Measurements from ENCODE around the gene CEP63.

The CEP63 gene

DNA sequence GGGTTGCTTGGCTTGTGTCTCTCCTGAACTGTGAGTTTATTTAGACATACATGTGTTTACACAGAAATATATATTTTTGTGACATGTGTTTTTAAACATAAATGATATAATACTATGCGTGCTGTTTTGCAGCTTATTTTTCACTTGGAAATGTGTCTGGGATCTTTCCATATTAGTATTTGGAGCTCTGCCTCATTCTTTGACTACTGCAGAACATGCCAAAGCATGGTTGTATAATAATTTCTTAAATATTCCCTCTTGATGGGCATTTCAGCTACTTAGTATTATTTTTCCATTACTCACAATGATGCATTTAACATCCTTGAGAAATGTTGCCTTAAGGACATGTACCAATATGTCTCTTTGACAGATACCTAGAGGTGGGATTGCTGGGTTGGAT lies 19.5 kb upstream of the CEP63 start:
- no peaks in the 10 kb centered on the region for H3K9me3 ChIP-seq (ENCODE audit: control insufficient read depth, low read length)
- peaks cover 37% of the 10 kb centered on the region for H3K4me1 ChIP-seq (ENCODE audit: control insufficient read depth, insufficient read depth, low read length)
- no peaks in the 10 kb centered on the region for H3K27me3 ChIP-seq (ENCODE audit: control insufficient read depth, insufficient read depth, low read length, poor library complexity, severe bottlenecking)
- H3K36me3 ChIP-seq (ENCODE audit: control insufficient read depth, insufficient read depth, low read length): no peaks in the 10 kb centered on the region
- WGBS, 2 experiments: 88 to 100% methylated on average over 1 of the region's 1 CpG
- H3K27ac ChIP-seq (ENCODE audit: insufficient read depth, low read depth, low read length, poor library complexity, severe bottlenecking): no peak overlapping the region
- no peak overlapping the region for H3K4me3 ChIP-seq (ENCODE audit: insufficient read depth, low read depth, low read length)

DNA sequence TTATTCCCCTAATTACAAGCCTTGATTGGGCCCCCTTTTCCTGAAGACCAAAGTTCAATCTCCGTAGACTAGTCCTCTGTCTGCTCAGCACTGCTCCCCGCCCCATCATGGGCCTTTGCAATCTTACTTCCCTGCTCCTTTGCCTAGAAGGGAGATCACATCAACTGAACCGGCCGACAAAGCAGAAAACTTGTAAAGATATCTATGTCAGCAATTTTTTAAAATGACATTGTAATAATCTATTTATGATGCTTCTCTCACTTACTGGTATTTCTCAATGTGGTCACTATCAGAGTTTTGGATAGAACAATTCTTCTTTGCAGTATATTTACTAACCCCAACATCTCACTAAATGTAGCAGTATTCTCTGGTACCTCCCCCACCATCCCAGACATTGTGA lies 17.3 kb upstream of the CEP63 start:
- Histone ChIP-seq H3K4me1 (ENCODE audit: control insufficient read depth, insufficient read depth, low read length) (peaks cover 19% of the 10 kb centered on the region), H3K4me3 (ENCODE audit: insufficient read depth, low read depth, low read length) (no peak overlapping the region), H3K9me3 (ENCODE audit: control insufficient read depth, low read length) (no peaks in the 10 kb centered on the region), H3K36me3 (ENCODE audit: control insufficient read depth, insufficient read depth, low read length) (no peaks in the 10 kb centered on the region), H3K27ac (ENCODE audit: insufficient read depth, low read depth, low read length, poor library complexity, severe bottlenecking) (no peak overlapping the region), H3K27me3 (ENCODE audit: control insufficient read depth, insufficient read depth, low read length, poor library complexity, severe bottlenecking) (no peaks in the 10 kb centered on the region)
- WGBS, 2 experiments: 94 to 96% methylated on average over 3 to 4 of the region's 4 CpGs

DNA sequence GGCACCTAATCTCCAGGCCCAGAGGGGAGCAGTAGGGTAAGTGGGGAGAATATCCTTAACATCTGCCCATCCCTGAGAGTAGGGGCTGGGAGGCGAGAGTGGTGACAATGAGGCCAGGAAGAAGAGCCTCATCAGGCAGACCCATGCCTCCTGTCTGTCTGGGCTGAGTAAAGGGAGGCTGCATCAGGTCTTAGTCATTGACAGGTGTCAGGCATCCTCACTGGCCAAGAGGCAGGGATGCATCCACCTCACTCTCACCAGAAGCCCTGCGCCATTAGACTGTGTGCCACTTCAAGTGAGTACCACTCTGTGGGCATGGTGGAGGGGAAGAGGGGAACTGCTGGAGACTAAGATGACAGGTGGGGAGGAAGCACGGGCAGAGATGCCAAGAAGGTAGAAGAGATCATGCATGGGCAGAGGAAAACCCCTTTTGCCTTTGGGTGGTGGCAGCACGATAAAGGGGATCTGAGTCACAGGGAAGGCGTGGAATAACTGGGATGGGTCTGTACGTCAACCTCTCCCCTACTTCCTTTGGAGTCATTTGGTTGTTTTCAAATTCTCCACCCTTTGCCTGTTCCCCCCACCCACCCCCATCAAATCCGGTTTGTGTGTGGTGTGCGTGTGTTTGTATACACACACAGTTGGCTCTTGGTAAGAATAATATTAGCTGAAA lies 14.2 kb upstream of the CEP63 start:
- Histone ChIP-seq H3K4me3 (ENCODE audit: insufficient read depth, low read depth, low read length) (no peak overlapping the region), H3K36me3 (ENCODE audit: control insufficient read depth, insufficient read depth, low read length) (no peaks in the 10 kb centered on the region), H3K9me3 (ENCODE audit: control insufficient read depth, low read length) (no peaks in the 10 kb centered on the region), H3K27me3 (ENCODE audit: control insufficient read depth, insufficient read depth, low read length, poor library complexity, severe bottlenecking) (no peaks in the 10 kb centered on the region), H3K4me1 (ENCODE audit: control insufficient read depth, insufficient read depth, low read length) (no peaks in the 10 kb centered on the region), H3K27ac (ENCODE audit: insufficient read depth, low read depth, low read length, poor library complexity, severe bottlenecking) (no peak overlapping the region)
- WGBS, 2 experiments: 92% methylated on average over 6 of the region's 8 CpGs

DNA sequence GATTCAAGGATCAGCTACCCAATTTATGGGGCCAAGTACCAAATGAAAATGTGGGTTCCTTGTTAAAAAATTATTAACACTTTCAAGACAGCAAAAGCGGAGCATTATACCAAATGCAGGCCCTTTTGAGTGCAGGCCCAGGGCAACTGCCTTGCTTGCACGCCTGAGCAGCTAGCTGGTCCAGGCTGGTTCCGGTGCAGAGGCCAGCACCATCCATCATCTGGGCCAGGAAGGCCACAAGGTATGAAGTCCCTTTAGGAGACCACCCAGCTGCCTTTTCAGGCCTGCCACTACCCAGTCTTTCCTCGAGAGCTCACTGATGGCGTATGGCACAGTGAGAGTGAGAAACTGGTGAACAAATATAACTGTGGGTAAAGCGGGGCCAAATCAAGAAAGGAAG lies 13.0 kb upstream of the CEP63 start:
- Histone ChIP-seq H3K36me3 (ENCODE audit: control insufficient read depth, insufficient read depth, low read length) (peaks cover 2% of the 10 kb centered on the region), H3K27ac (ENCODE audit: insufficient read depth, low read depth, low read length, poor library complexity, severe bottlenecking) (no peak overlapping the region), H3K9me3 (ENCODE audit: control insufficient read depth, low read length) (no peaks in the 10 kb centered on the region), H3K4me1 (ENCODE audit: control insufficient read depth, insufficient read depth, low read length) (no peaks in the 10 kb centered on the region), H3K4me3 (ENCODE audit: insufficient read depth, low read depth, low read length) (no peak overlapping the region), H3K27me3 (ENCODE audit: control insufficient read depth, insufficient read depth, low read length, poor library complexity, severe bottlenecking) (no peaks in the 10 kb centered on the region)
- 97% methylated on average over 6 of the region's 6 CpGs for WGBS, 2 experiments

DNA sequence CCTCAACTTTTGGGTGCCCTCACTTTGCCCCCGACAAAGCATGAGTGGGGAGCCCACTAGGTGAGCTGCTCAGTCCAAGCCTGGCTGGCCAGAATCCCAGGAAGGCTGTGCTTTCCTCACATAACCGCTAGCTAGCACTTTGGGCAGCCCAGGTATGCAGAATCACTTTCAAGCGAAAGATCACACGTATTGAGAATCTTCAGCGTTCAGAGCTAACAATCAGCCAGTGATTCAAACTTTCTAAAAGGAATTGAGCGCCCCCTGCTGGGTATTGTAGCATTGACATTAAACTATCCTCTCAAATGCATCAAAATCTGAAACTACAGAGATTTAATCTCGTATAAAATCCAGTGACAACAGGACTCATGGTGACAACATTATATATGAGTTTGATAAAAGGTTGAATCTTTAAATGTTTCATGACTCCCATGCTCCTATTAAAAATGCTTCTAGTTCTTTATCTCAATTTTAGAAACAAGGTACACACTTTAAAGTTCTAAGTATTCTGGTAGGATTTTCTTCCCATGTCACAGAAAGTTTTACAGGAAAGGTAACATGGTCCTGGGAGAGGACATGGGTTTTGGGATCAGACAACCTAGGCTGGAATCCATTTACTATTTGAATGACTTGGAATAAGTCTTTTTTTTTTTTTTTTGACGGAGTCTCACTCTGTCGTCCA lies 11.8 kb upstream of the CEP63 start:
- Histone ChIP-seq H3K27ac (ENCODE audit: insufficient read depth, low read depth, low read length, poor library complexity, severe bottlenecking) (no peak overlapping the region), H3K4me1 (ENCODE audit: control insufficient read depth, insufficient read depth, low read length) (no peaks in the 10 kb centered on the region), H3K9me3 (ENCODE audit: control insufficient read depth, low read length) (no peaks in the 10 kb centered on the region), H3K4me3 (ENCODE audit: insufficient read depth, low read depth, low read length) (no peak overlapping the region), H3K27me3 (ENCODE audit: control insufficient read depth, insufficient read depth, low read length, poor library complexity, severe bottlenecking) (no peaks in the 10 kb centered on the region), H3K36me3 (ENCODE audit: control insufficient read depth, insufficient read depth, low read length) (peaks cover 11% of the 10 kb centered on the region)
- WGBS, 2 experiments: 34 to 49% methylated on average over 8 to 9 of the region's 9 CpGs

DNA sequence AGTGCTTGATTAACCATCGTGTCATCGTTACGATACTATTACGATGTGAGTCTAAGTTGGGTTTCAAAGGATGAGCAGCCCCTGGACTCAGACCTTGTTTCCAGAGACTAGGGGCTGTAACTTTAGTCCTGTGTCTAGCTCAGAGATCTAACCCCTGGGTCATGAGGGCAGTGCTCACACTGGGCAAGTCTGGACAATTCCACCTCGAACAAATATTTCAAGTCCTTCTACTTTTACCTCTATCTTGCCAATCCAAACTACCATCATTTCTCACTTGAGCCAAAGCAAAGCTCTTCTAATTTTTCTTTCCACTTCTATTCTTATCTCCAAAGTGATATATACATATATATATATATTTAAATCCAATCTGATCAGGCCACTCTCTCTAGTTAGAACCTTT lies 10.9 kb upstream of the CEP63 start:
- no peak overlapping the region for H3K4me3 ChIP-seq (ENCODE audit: insufficient read depth, low read depth, low read length)
- 95% methylated on average over 5 of the region's 5 CpGs for WGBS, 2 experiments

DNA sequence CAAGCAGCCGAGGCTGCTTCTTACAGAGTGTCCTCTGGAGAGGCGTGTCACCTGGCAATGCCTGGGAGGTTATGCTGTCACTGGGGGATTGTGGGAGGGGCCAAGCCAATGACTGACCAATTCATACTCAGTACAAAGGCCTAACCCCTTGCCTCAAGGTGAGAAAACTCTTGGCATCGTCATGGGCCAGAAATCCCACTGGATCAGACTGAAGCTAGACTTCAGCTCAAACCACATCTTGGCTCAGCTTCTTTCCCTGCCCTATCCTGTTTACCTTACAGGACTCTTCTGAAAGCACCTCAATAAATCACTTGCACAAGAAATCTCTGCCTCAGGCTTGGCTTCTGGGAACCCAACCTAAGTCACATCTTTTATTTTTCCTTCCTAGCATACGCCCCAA lies 9.6 kb upstream of the CEP63 start:
- Histone ChIP-seq H3K36me3 (ENCODE audit: control insufficient read depth, insufficient read depth, low read length) (peaks cover 21% of the 10 kb centered on the region), H3K27ac (ENCODE audit: insufficient read depth, low read depth, low read length, poor library complexity, severe bottlenecking) (no peak overlapping the region)
- 88 to 93% methylated on average over 4 of the region's 4 CpGs for WGBS, 2 experiments

More for the DNA sequence above, 10.9 kb upstream of the CEP63 start:
- Histone ChIP-seq H3K9me3 (ENCODE audit: control insufficient read depth, low read length) (no peaks in the 10 kb centered on the region), H3K27me3 (ENCODE audit: control insufficient read depth, insufficient read depth, low read length, poor library complexity, severe bottlenecking) (no peaks in the 10 kb centered on the region), H3K27ac (ENCODE audit: insufficient read depth, low read depth, low read length, poor library complexity, severe bottlenecking) (no peak overlapping the region), H3K4me1 (ENCODE audit: control insufficient read depth, insufficient read depth, low read length) (no peaks in the 10 kb centered on the region), H3K36me3 (ENCODE audit: control insufficient read depth, insufficient read depth, low read length) (peaks cover 11% of the 10 kb centered on the region)

DNA sequence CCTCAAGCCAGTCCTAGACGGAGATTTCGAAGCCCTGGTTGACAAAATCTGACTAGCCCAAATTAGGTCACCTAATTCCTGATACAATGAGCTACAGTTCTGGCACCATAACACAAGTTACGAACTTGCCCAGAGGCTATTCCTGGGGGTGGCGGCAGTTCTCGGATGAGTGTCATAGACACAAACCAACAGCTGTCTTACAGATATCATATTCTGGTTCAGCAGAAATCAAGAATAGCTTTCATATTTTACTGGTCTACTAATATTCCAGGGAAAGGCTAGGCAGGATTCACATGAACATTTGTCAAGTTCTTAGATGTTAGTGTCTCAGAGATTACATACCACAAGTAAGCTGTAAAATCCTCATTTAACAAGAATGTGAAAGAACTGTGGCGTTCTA lies 8.9 kb upstream of the CEP63 start:
- H3K27ac ChIP-seq (ENCODE audit: insufficient read depth, low read depth, low read length, poor library complexity, severe bottlenecking): no peak overlapping the region
- peaks cover 24% of the 10 kb centered on the region for H3K36me3 ChIP-seq (ENCODE audit: control insufficient read depth, insufficient read depth, low read length)
- H3K4me3 ChIP-seq (ENCODE audit: insufficient read depth, low read depth, low read length): no peak overlapping the region
- H3K27me3 ChIP-seq (ENCODE audit: control insufficient read depth, insufficient read depth, low read length, poor library complexity, severe bottlenecking): no peaks in the 10 kb centered on the region
- H3K9me3 ChIP-seq (ENCODE audit: control insufficient read depth, low read length): no peaks in the 10 kb centered on the region
- WGBS, 2 experiments: 96 to 97% methylated on average over 5 to 6 of the region's 6 CpGs
- no peaks in the 10 kb centered on the region for H3K4me1 ChIP-seq (ENCODE audit: control insufficient read depth, insufficient read depth, low read length)

More for the DNA sequence above, 9.6 kb upstream of the CEP63 start:
- no peaks in the 10 kb centered on the region for H3K9me3 ChIP-seq (ENCODE audit: control insufficient read depth, low read length)
- no peaks in the 10 kb centered on the region for H3K4me1 ChIP-seq (ENCODE audit: control insufficient read depth, insufficient read depth, low read length)
- no peak overlapping the region for H3K4me3 ChIP-seq (ENCODE audit: insufficient read depth, low read depth, low read length)
- H3K27me3 ChIP-seq (ENCODE audit: control insufficient read depth, insufficient read depth, low read length, poor library complexity, severe bottlenecking): no peaks in the 10 kb centered on the region

DNA sequence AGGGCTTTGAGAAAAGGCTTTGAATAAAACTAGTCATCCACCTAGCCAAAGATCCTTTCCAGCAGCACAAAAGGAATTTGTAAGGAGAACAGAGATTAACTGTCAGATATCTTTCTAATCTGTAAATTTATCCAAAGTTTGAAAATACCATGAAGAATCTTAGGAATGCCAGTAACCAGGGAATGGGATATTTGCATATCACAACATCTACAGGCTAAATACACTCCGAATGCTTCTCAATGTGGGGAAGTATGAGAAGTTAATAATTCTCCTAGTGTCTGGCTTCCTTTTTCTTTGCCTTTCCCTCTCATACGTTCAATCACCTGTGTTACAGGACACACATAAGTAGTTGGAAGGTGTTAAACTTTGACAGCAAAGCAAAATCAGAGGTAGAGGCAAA lies 7.9 kb upstream of the CEP63 start:
- peaks cover 29% of the 10 kb centered on the region for H3K36me3 ChIP-seq (ENCODE audit: control insufficient read depth, insufficient read depth, low read length)
- no peaks in the 10 kb centered on the region for H3K9me3 ChIP-seq (ENCODE audit: control insufficient read depth, low read length)
- no peaks in the 10 kb centered on the region for H3K27me3 ChIP-seq (ENCODE audit: control insufficient read depth, insufficient read depth, low read length, poor library complexity, severe bottlenecking)
- no peak overlapping the region for H3K4me3 ChIP-seq (ENCODE audit: insufficient read depth, low read depth, low read length)
- no peaks in the 10 kb centered on the region for H3K4me1 ChIP-seq (ENCODE audit: control insufficient read depth, insufficient read depth, low read length)
- no peak overlapping the region for H3K27ac ChIP-seq (ENCODE audit: insufficient read depth, low read depth, low read length, poor library complexity, severe bottlenecking)
- whole genome bisulfite sequencing, 2 experiments: 96% methylated on average over 2 of the region's 2 CpGs; no CpG with 5 or more reads in 1 of the 2 experiments

DNA sequence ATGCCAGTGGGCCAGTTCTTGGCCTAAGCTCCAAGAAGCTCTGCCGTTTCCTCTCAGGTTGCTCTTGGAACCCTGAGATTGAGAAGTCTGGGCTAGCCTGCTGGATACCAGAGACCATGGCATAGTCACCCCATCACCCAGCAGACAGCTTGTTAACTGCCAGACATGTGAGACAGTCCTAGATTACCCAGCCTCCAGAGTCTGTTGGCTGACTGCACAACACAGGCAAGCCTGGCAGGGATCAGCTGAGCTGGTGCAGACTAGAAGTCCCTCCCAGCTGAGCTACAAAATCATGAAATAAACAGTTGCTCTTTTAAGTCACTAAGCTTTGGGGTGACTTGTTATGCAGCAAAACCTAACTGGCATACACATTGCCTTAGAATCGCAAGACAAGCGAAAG lies 5.3 kb upstream of the CEP63 start:
- 95 to 96% methylated on average over 3 of the region's 3 CpGs for WGBS, 2 experiments
- Histone ChIP-seq H3K9me3 (ENCODE audit: control insufficient read depth, low read length) (no peaks in the 10 kb centered on the region), H3K27me3 (ENCODE audit: control insufficient read depth, insufficient read depth, low read length, poor library complexity, severe bottlenecking) (no peaks in the 10 kb centered on the region), H3K36me3 (ENCODE audit: control insufficient read depth, insufficient read depth, low read length) (peaks cover 34% of the 10 kb centered on the region), H3K4me1 (ENCODE audit: control insufficient read depth, insufficient read depth, low read length) (peaks cover 8% of the 10 kb centered on the region), H3K27ac (ENCODE audit: insufficient read depth, low read depth, low read length, poor library complexity, severe bottlenecking) (no peak overlapping the region), H3K4me3 (ENCODE audit: insufficient read depth, low read depth, low read length) (no peak overlapping the region)
